ENCODE results near the gene CYP2A6.
"Not testable (repeated sequence)": the region's sequence is repeated elsewhere in the genome, so short reads cannot be mapped to it uniquely, and the experiment has no call there.

CYP2A6 gene

DNA sequence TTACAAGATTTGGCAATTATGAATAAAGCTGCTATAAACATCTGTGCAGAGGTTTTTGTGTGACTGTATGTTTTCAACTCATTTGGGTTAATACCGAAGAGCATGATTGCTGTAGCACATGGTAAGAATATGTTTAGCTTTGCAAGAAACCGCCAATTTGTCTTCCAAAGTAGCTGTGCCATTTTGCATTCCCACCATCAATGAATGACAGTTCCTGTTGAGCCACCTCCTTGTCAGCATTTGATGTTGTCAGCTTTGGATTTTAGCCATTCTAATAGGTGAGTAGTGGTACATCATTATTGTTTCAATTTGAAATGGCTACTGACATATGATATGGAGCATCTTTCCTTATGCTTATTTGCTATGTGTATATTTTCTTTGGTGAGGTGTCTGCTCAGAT, 23.6 kb upstream of the CYP2A6 start:
- DNase-seq (ENCODE audit: low spot score); H3K27ac ChIP-seq; POLR2A ChIA-PET (ENCODE audit: low non-redundant PET); CTCF ChIA-PET: not testable (repeated sequence)

DNA sequence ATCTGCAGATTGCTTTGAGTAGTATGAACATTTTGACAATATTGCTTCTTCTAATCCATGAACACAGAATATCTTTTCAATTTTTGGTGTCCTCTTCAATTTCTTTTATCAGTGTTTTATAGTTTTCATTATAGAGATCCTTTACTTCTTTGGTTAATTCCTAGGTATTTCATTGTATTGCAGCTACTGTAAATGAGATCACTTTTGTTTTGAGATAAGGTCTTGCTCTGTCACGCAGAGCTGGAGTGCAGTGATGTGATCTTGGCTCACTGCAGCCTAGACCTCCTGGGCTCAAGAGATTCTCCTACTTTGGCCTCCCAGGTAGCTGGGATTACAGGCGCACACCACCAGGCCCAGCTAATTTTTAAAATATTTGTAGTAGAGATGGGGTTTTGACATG, 22.0 kb upstream of the CYP2A6 start:
- POLR2A ChIA-PET (ENCODE audit: low non-redundant PET), result no interaction called here
- TF ChIP-seq, protein P1, sequence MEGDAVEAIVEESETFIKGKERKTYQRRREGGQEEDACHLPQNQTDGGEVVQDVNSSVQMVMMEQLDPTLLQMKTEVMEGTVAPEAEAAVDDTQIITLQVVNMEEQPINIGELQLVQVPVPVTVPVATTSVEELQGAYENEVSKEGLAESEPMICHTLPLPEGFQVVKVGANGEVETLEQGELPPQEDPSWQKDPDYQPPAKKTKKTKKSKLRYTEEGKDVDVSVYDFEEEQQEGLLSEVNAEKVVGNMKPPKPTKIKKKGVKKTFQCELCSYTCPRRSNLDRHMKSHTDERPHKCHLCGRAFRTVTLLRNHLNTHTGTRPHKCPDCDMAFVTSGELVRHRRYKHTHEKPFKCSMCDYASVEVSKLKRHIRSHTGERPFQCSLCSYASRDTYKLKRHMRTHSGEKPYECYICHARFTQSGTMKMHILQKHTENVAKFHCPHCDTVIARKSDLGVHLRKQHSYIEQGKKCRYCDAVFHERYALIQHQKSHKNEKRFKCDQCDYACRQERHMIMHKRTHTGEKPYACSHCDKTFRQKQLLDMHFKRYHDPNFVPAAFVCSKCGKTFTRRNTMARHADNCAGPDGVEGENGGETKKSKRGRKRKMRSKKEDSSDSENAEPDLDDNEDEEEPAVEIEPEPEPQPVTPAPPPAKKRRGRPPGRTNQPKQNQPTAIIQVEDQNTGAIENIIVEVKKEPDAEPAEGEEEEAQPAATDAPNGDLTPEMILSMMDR (conservative IDR thresholded peaks at IDR 0.05; ENCODE audit: low read depth), result no peak
- H3K27ac ChIP-seq, result no peak overlapping the region
- CTCF ChIA-PET, result no interaction called here
- no peak for DNase-seq (ENCODE audit: low spot score)

DNA sequence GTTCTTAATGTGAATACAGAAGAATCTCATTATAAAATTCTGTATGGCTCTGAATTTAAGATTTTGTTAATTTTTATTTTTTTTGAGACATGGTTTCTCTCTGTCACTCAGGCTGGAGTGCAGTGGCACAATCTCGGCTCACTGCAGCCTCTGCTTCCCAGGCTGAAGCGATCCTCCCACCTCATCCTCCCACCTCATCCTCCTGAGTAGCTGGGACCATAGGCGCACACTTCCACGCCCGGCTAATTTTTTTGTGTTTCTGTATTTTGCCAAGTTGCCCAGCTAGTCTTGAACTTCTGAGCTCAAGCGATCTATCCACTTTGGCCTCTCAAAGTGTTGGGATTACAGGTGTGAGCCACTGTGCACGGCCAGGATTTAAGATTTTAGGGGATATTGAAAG, 17.5 kb upstream of the CYP2A6 start:
- DNase-seq (ENCODE audit: low spot score), result no peak
- POLR2A ChIA-PET (ENCODE audit: low non-redundant PET), result no interaction called here
- TF ChIP-seq, protein P1 (conservative IDR thresholded peaks at IDR 0.05; ENCODE audit: low read depth), result no peak
- no peak overlapping the region for H3K27ac ChIP-seq
- CTCF ChIA-PET, result no interaction called here

GRCh38 chr19:40864739-40865496, 14.7 kb upstream of the CYP2A6 start:
- POLR2A ChIA-PET (ENCODE audit: low non-redundant PET), result not testable (repeated sequence)

DNA sequence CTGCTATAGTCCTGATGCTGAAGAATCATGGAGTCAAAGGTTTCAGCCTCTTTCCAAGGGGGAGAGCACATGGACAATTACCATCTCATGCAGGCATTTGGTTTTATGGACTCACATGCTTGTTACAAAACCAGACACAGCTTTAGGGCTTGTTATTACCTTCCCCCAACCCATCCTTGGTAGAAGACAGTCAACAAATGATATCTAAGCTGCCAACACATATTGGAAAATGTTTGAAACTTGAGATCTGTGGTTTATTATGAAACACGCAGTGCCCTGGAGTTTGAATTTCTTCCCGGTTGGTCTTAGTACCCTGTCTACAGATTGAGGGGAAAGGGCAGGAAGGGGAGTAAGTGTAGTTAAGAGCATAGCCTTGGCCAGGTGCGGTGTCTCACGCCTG, 12.5 kb upstream of the CYP2A6 start:
- CTCF ChIA-PET, result no interaction called here
- no peak overlapping the region for H3K27ac ChIP-seq
- no peak for DNase-seq (ENCODE audit: low spot score)
- POLR2A ChIA-PET (ENCODE audit: low non-redundant PET), result no interaction called here
- TF ChIP-seq, protein P1 (conservative IDR thresholded peaks at IDR 0.05; ENCODE audit: low read depth), result no peak

More at GRCh38 chr19:40864739-40865496, 14.7 kb upstream of the CYP2A6 start:
- DNase-seq (ENCODE audit: low spot score); H3K27ac ChIP-seq; CTCF ChIA-PET: not testable (repeated sequence)

- ChIA-PET CTCF (no interaction called here), POLR2A (ENCODE audit: low non-redundant PET) (no interaction called here)
- H3K27ac ChIP-seq, result no peak overlapping the region
- TF ChIP-seq, protein P1 (conservative IDR thresholded peaks at IDR 0.05; ENCODE audit: low read depth), result no peak
- no peak for DNase-seq (ENCODE audit: low spot score)
These were observed 12.1 kb upstream of the CYP2A6 start for GRCh38 chr19:40862333-40862732.

DNA sequence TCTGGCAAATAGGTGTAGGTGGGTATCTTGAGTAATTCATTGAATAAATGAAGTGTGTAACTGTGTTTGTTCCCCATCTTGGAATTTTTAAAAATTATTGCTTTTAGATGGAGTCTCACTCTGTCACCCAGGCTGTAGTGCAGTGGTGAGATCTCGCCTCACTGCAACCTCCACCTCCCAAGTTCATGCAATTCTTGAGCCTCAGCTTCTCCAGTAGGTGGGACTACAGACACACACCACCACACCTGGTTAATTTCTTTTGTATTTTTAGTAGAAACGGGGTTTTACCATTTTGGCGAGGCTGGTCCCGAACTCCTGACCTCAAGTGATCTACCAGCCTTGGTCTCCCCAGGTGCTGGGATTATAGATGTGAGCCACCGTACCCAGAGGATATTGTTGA, 7.9 kb upstream of the CYP2A6 start:
- TF ChIP-seq, protein P1 (conservative IDR thresholded peaks at IDR 0.05; ENCODE audit: low read depth), result no peak
- POLR2A ChIA-PET (ENCODE audit: low non-redundant PET), result no interaction called here

GRCh38 chr19:40852467-40853152, 2.4 kb upstream of the CYP2A6 start:
- H3K27ac ChIP-seq; CTCF ChIA-PET; POLR2A ChIA-PET (ENCODE audit: low non-redundant PET); DNase-seq (ENCODE audit: low spot score): not testable (repeated sequence)

More for the DNA sequence above, 7.9 kb upstream of the CYP2A6 start:
- no peak for DNase-seq (ENCODE audit: low spot score)
- H3K27ac ChIP-seq, result no peak overlapping the region
- CTCF ChIA-PET, result no interaction called here

DNA sequence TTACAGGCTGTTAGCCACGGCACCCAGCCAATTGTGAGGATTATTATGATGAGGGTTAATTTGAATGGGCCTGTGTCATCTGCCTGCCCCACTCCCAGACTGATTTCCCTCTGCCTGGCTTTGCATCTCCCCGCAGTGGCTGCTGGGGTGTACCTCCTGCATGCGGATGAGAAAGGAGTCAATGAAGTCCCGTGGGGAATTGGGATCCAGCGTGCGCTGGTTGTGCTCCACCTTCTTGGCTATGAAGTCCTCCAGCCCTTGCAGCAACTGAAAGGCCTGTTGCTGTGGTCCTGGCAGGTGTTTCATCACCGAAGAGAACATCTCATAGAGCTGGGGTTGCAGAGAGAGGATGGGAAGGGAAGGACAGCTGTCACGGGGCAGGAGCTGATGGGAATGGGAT, 3.5 kb downstream of the CYP2A6 start:
- POLR2A ChIA-PET (ENCODE audit: low non-redundant PET); H3K27ac ChIP-seq; CTCF ChIA-PET; DNase-seq (ENCODE audit: low spot score): not testable (repeated sequence)

DNA sequence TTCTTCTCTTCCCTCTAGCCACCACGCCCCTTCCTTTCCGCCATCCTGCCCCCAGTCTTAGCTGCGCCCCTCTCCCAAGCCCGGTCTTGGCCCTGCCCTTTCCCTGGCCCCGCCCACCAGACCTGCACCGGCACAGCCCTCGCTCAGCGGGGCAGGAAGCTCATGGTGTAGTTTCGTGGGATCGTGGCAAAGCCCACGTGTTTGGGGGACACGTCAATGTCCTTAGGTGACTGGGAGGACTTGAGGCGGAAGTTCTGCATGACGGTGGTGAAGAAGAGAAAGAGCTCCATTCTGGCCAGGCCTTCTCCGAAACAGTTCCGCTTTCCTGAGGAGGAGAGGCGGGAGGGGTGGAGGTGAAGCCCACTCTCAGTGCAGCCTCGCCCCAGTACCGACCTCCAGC, 6.6 kb downstream of the CYP2A6 start:
- POLR2A ChIA-PET (ENCODE audit: low non-redundant PET); H3K27ac ChIP-seq; CTCF ChIA-PET; DNase-seq (ENCODE audit: low spot score): not testable (repeated sequence)

- DNase-seq (ENCODE audit: low spot score); POLR2A ChIA-PET (ENCODE audit: low non-redundant PET); CTCF ChIA-PET; H3K27ac ChIP-seq: not testable (repeated sequence)
These were observed 7.1 kb downstream of the CYP2A6 start for GRCh38 chr19:40842997-40843652.
